Effector memory CD8-positive, alpha-beta T cell (primary cell): ENCODE data around the gene SAMD1.

ENCODE experiments used
- ATAC-seq: fragments of 150-1000 bp; cut with Tn5 transposase; replicated peaks from 2 replicates; pipeline ENCODE4 v1.10.0; 2021; ENCODE audit warnings: mild to moderate bottlenecking, moderate library complexity
- DNase-seq, 3 experiments: peaks; one replicate each; pipeline ENCODE4 v3.0.0; 2021
- H3K27ac Mint-ChIP-seq, 2 donors: one replicate each; pipeline ENCODE4 v1.8.0; 2022; ENCODE audit warnings: mild to moderate bottlenecking in 2 of 2, mixed read lengths in 2 of 2, moderate library complexity in 2 of 2
- H3K27me3 Mint-ChIP-seq, 2 donors: one replicate each; pipeline ENCODE4 v1.8.0; 2022; ENCODE audit warnings: mixed read lengths in 2 of 2
- H3K36me3 Mint-ChIP-seq: one replicate; pipeline ENCODE4 v1.8.0; 2022; ENCODE audit warnings: mild to moderate bottlenecking, moderate library complexity, mixed read lengths; ENCODE audit not compliant: insufficient read depth
- H3K4me1 Mint-ChIP-seq, 2 donors: one replicate each; pipeline ENCODE4 v1.8.0; 2022; ENCODE audit warnings: low read depth in 2 of 2, mixed read lengths in 2 of 2
- H3K4me3 Mint-ChIP-seq, 2 donors: one replicate each; pipeline ENCODE4 v1.8.0; 2022; ENCODE audit warnings: mild to moderate bottlenecking in 2 of 2, mixed read lengths in 2 of 2, moderate library complexity in 2 of 2
- H3K9me3 Mint-ChIP-seq, 2 donors: one replicate each; pipeline ENCODE4 v1.8.0; 2022; ENCODE audit warnings: mixed read lengths in 2 of 2

The SAMD1 gene

GRCh38 chr19:14073261-14073924, 17.2 kb downstream of the SAMD1 start:
- H3K27ac Mint-ChIP-seq, result peak overlapping the region; percentile 90
- ATAC-seq (peak; percentile 74), DNase-seq (peak; percentile 71 to 78 (median 76))
- H3K36me3 Mint-ChIP-seq, result peaks cover 3% of the 10 kb centered on the region
- H3K27me3 Mint-ChIP-seq, result no peaks in the 10 kb centered on the region
- no peaks in the 10 kb centered on the region for H3K9me3 Mint-ChIP-seq
- H3K4me1 Mint-ChIP-seq, result peaks cover 13 to 18% of the 10 kb centered on the region in 2 donors
- H3K4me3 Mint-ChIP-seq, result peak overlapping the region; percentile 99

GRCh38 chr19:14072535-14073260, 17.9 kb downstream of the SAMD1 start, which contains the start of gene MISP3:
Gene MISP3 (plus strand): TSS chr19:14072786. CDS start chr19:14073310, 524 bp downstream.
- no peaks in the 10 kb centered on the region for H3K27me3 Mint-ChIP-seq
- ATAC-seq (no peak), DNase-seq (no peak)
- H3K4me1 Mint-ChIP-seq, result peaks cover 13 to 18% of the 10 kb centered on the region in 2 donors
- H3K4me3 Mint-ChIP-seq, result peak within 1 kb of the TSS; percentile 99
- peak within 1 kb of the TSS; percentile 90 for H3K27ac Mint-ChIP-seq
- no peaks in the 10 kb centered on the region for H3K9me3 Mint-ChIP-seq
- peaks cover 3% of the 10 kb centered on the region for H3K36me3 Mint-ChIP-seq

GRCh38 chr19:14070268-14071050, 20.1 kb downstream of the SAMD1 start:
- Mint-ChIP-seq H3K27me3 (peaks cover 8 to 11% of the 10 kb centered on the region in 2 donors), H3K36me3 (peaks cover 3% of the 10 kb centered on the region), H3K27ac (no peak overlapping the region), H3K4me1 (peaks cover 15 to 17% of the 10 kb centered on the region in 2 donors), H3K9me3 (no peaks in the 10 kb centered on the region), H3K4me3 (peak overlapping the region; percentile 4 to 49)
- no peak for ATAC-seq
- no peak for DNase-seq

GRCh38 chr19:14066134-14066533, 24.4 kb downstream of the SAMD1 start:
- no peak overlapping the region for H3K4me3 Mint-ChIP-seq
- DNase-seq, result no peak
- peaks cover 2% of the 10 kb centered on the region for H3K36me3 Mint-ChIP-seq
- H3K27me3 Mint-ChIP-seq, result peaks cover 8 to 21% of the 10 kb centered on the region in 2 donors
- ATAC-seq, result no peak
- no peaks in the 10 kb centered on the region for H3K9me3 Mint-ChIP-seq
- H3K4me1 Mint-ChIP-seq, result peaks cover 0 to 2% of the 10 kb centered on the region in 2 donors
- H3K27ac Mint-ChIP-seq, result no peak overlapping the region

GRCh38 chr19:14063105-14063504, 27.4 kb downstream of the SAMD1 start:
- no peak for ATAC-seq
- no peaks in the 10 kb centered on the region for H3K9me3 Mint-ChIP-seq
- H3K4me3 Mint-ChIP-seq, result no peak overlapping the region
- no peak overlapping the region for H3K27ac Mint-ChIP-seq
- no peak for DNase-seq
- peaks cover 28 to 47% of the 10 kb centered on the region in 2 donors for H3K27me3 Mint-ChIP-seq
- H3K4me1 Mint-ChIP-seq, result peaks cover 9 to 14% of the 10 kb centered on the region in 2 donors
- peaks cover 5% of the 10 kb centered on the region for H3K36me3 Mint-ChIP-seq

- Mint-ChIP-seq H3K4me3 (no peak overlapping the region), H3K9me3 (no peaks in the 10 kb centered on the region), H3K36me3 (peaks cover 5% of the 10 kb centered on the region), H3K27ac (no peak overlapping the region), H3K27me3 (peaks cover 33 to 53% of the 10 kb centered on the region in 2 donors), H3K4me1 (peaks cover 15 to 18% of the 10 kb centered on the region in 2 donors)
- ATAC-seq (no peak), DNase-seq (no peak)
Observed at GRCh38 chr19:14062558-14062855, 28.0 kb downstream of the SAMD1 start.

GRCh38 chr19:14061751-14062557, 28.6 kb downstream of the SAMD1 start, which contains the start of gene PALM3:
Gene PALM3 (minus strand): TSS chr19:14062076. CDS start chr19:14061980, 96 bp downstream.
- ATAC-seq (no peak), DNase-seq (no peak)
- peaks cover 33 to 54% of the 10 kb centered on the region in 2 donors for H3K27me3 Mint-ChIP-seq
- peaks cover 5% of the 10 kb centered on the region for H3K36me3 Mint-ChIP-seq
- no peaks in the 10 kb centered on the region for H3K9me3 Mint-ChIP-seq
- H3K27ac Mint-ChIP-seq, result no peak within 1 kb of the TSS
- no peak within 1 kb of the TSS for H3K4me3 Mint-ChIP-seq
- H3K4me1 Mint-ChIP-seq, result peaks cover 15 to 18% of the 10 kb centered on the region in 2 donors

GRCh38 chr19:14061081-14061749, 29.3 kb downstream of the SAMD1 start:
- Mint-ChIP-seq H3K4me1 (peaks cover 15 to 17% of the 10 kb centered on the region in 2 donors), H3K36me3 (peaks cover 5% of the 10 kb centered on the region), H3K27ac (no peak overlapping the region), H3K9me3 (no peaks in the 10 kb centered on the region), H3K27me3 (peaks cover 28 to 47% of the 10 kb centered on the region in 2 donors), H3K4me3 (no peak overlapping the region)
- ATAC-seq (no peak), DNase-seq (no peak)

- peak overlapping the region in 1 of 2 donors; percentile 35 for H3K4me3 Mint-ChIP-seq
- ATAC-seq, result no peak
- H3K27me3 Mint-ChIP-seq, result peaks cover 25 to 45% of the 10 kb centered on the region in 2 donors
Observed at GRCh38 chr19:14059652-14060155, 30.8 kb downstream of the SAMD1 start.

GRCh38 chr19:14059093-14059480, 31.5 kb downstream of the SAMD1 start:
- DNase-seq, result peak; percentile 51 to 53 (median 52)
- Mint-ChIP-seq H3K27ac (no peak overlapping the region), H3K4me1 (peaks cover 16 to 18% of the 10 kb centered on the region in 2 donors), H3K27me3 (peaks cover 25 to 45% of the 10 kb centered on the region in 2 donors), H3K4me3 (peak overlapping the region; percentile 74 to 77), H3K9me3 (no peaks in the 10 kb centered on the region), H3K36me3 (peaks cover 3% of the 10 kb centered on the region)
- peak; percentile 60 for ATAC-seq

More at GRCh38 chr19:14059652-14060155, 30.8 kb downstream of the SAMD1 start:
- no peaks in the 10 kb centered on the region for H3K9me3 Mint-ChIP-seq
- no peak for DNase-seq
- H3K4me1 Mint-ChIP-seq, result peaks cover 15 to 16% of the 10 kb centered on the region in 2 donors
- H3K27ac Mint-ChIP-seq, result no peak overlapping the region
- H3K36me3 Mint-ChIP-seq, result peaks cover 5% of the 10 kb centered on the region

GRCh38 chr19:14058182-14059092, 32.1 kb downstream of the SAMD1 start:
- H3K27me3 Mint-ChIP-seq, result peaks cover 25 to 45% of the 10 kb centered on the region in 2 donors
- H3K4me3 Mint-ChIP-seq, result peak overlapping the region; percentile 74 to 77

More at GRCh38 chr19:14058182-14059092, 32.1 kb downstream of the SAMD1 start:
- ATAC-seq (no peak), DNase-seq (no peak)
- Mint-ChIP-seq H3K36me3 (peaks cover 5% of the 10 kb centered on the region), H3K4me1 (peaks cover 16 to 20% of the 10 kb centered on the region in 2 donors), H3K9me3 (no peaks in the 10 kb centered on the region), H3K27ac (no peak overlapping the region)
